Cardiac muscle cell (in vitro differentiated cells and primary cell): ENCODE data around the gene CDO1. TPM values are rescaled to one million over a fixed set of nuclear protein-coding genes. Genes with fewer than 3 reads are reported as not detected.

Experiments used
- DNase-seq, 2 donors: peaks; one replicate each; pipeline versions ENCODE4 v3.0.0 to v3.0.0-alpha.2; 2010 to 2017; ENCODE audit warnings: low read depth in 1 of 2, low spot score in 1 of 2
- H3K27ac ChIP-seq: fragments of 200-600 bp; sonication (generic); 2 replicates; pipeline ENCODE4 v1.5.1; 2016
- H3K27me3 ChIP-seq: fragments of 200-600 bp; sonication (generic); 2 replicates; pipeline ENCODE4 v1.6.0; 2016; ENCODE audit warnings: control low read depth
- H3K36me3 ChIP-seq: fragments of 200-600 bp; sonication (generic); 2 replicates; pipeline ENCODE4 v1.5.1; 2016; ENCODE audit warnings: control low read depth
- H3K4me1 ChIP-seq: fragments of 200-600 bp; sonication (generic); 2 replicates; pipeline ENCODE4 v1.8.1; 2017; ENCODE audit warnings: low read depth, mild to moderate bottlenecking, mixed run types
- H3K4me3 ChIP-seq: fragments of 200-600 bp; sonication (generic); 2 replicates; pipeline ENCODE4 v1.5.1; 2016; ENCODE audit warnings: mild to moderate bottlenecking
- H3K9me3 ChIP-seq: fragments of 200-600 bp; sonication (generic); 2 replicates; pipeline ENCODE4 v1.5.1; 2017; ENCODE audit warnings: low read depth, mild to moderate bottlenecking, control low read depth
- CTCF ChIP-seq: IDR thresholded peaks from 2 replicates; pipeline ENCODE4 v1.5.1; 2012; ENCODE audit warnings: low read depth, mild to moderate bottlenecking, low read length
- polyA plus RNA-seq: library from polyadenylated mRNA; unstranded; fragments of >200 nt; fragmentation: Nextera tagmentation; extraction: Ambion mirVana; gene quantifications from 2 replicates; pipeline ENCODE4 v1.2.1, GENCODE V29; 2016
- total RNA-seq: library from RNA; depleted of rRNA; stranded (reverse); fragments of >200 nt; gene quantifications from 2 replicates; pipeline ENCODE4 v1.2.3, GENCODE V29; 2016

The CDO1 gene
- total and polyA plus RNA-seq, 2 experiments from 2014 or later, result 16.1 to 19.0 TPM

- no peak for TF ChIP-seq CTCF
- no peaks in the 10 kb centered on the region for H3K27me3 ChIP-seq
- no peak overlapping the region for H3K4me3 ChIP-seq
- no peak for DNase-seq
- no peaks in the 10 kb centered on the region for H3K36me3 ChIP-seq
- H3K9me3 ChIP-seq, result no peaks in the 10 kb centered on the region
- H3K27ac ChIP-seq, result no peak overlapping the region
- H3K4me1 ChIP-seq, result no peaks in the 10 kb centered on the region
These were observed 43.6 kb downstream of the CDO1 start for GRCh38 chr5:115772731-115773475.

- DNase-seq, result peak in 1 of 2 donors; percentile 16
- no peaks in the 10 kb centered on the region for H3K36me3 ChIP-seq
These were observed 46.0 kb downstream of the CDO1 start for GRCh38 chr5:115770466-115770865.

GRCh38 chr5:115767424-115767823, 49.0 kb downstream of the CDO1 start:
- no peak for TF ChIP-seq CTCF
- H3K4me3 ChIP-seq, result no peak overlapping the region
- H3K36me3 ChIP-seq, result no peaks in the 10 kb centered on the region
- H3K27ac ChIP-seq, result no peak overlapping the region
- DNase-seq, result no peak
- no peaks in the 10 kb centered on the region for H3K4me1 ChIP-seq
- no peaks in the 10 kb centered on the region for H3K9me3 ChIP-seq
- H3K27me3 ChIP-seq, result no peaks in the 10 kb centered on the region

More at GRCh38 chr5:115770466-115770865, 46.0 kb downstream of the CDO1 start:
- no peak overlapping the region for H3K27ac ChIP-seq
- peak; percentile 26 for TF ChIP-seq CTCF
- H3K9me3 ChIP-seq, result no peaks in the 10 kb centered on the region
- H3K4me1 ChIP-seq, result no peaks in the 10 kb centered on the region
- H3K27me3 ChIP-seq, result no peaks in the 10 kb centered on the region
- no peak overlapping the region for H3K4me3 ChIP-seq

GRCh38 chr5:115766608-115767007, 49.9 kb downstream of the CDO1 start:
- H3K27me3 ChIP-seq, result no peaks in the 10 kb centered on the region
- no peak for TF ChIP-seq CTCF
- DNase-seq, result no peak
- no peaks in the 10 kb centered on the region for H3K4me1 ChIP-seq
- H3K27ac ChIP-seq, result no peak overlapping the region
- H3K9me3 ChIP-seq, result no peaks in the 10 kb centered on the region
- no peaks in the 10 kb centered on the region for H3K36me3 ChIP-seq
- H3K4me3 ChIP-seq, result no peak overlapping the region

GRCh38 chr5:115758356-115758755, 58.1 kb downstream of the CDO1 start:
- no peak overlapping the region for H3K27ac ChIP-seq
- no peaks in the 10 kb centered on the region for H3K9me3 ChIP-seq
- no peak overlapping the region for H3K4me3 ChIP-seq
- DNase-seq, result no peak
- no peaks in the 10 kb centered on the region for H3K4me1 ChIP-seq
- no peak for TF ChIP-seq CTCF
- H3K36me3 ChIP-seq, result no peaks in the 10 kb centered on the region
- H3K27me3 ChIP-seq, result no peaks in the 10 kb centered on the region
